ENCODE measurements around the gene TMEM207. TPM values are rescaled to one million over a fixed set of nuclear protein-coding genes. Genes with fewer than 3 reads are reported as not detected.

Gene TMEM207
- total and polyA plus RNA-seq, 2 of the 8 experiments (the other 6 are each of a cell fraction or from before 2014, with no cell fraction given) = not detected

DNA sequence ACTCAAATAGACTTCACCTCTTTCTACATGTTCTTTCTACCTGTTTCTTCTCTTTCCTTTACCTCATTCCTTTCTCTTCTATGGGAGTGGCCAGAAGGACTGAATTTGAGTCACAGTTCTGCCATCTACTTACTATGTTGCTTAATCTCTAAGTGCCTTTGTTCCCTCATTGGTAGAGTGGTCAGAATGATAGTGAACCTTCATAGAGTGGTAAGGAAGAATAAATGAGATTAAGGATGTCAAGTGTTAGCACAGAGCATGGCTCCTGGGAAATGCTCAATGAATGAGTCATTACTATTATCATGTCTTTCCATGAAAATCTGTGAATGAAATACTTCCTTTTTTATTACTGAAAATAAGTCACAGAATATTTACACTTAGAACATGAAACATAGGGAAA lies 17.5 kb downstream of the TMEM207 start (continued):
- TF ChIP-seq, protein P1, sequence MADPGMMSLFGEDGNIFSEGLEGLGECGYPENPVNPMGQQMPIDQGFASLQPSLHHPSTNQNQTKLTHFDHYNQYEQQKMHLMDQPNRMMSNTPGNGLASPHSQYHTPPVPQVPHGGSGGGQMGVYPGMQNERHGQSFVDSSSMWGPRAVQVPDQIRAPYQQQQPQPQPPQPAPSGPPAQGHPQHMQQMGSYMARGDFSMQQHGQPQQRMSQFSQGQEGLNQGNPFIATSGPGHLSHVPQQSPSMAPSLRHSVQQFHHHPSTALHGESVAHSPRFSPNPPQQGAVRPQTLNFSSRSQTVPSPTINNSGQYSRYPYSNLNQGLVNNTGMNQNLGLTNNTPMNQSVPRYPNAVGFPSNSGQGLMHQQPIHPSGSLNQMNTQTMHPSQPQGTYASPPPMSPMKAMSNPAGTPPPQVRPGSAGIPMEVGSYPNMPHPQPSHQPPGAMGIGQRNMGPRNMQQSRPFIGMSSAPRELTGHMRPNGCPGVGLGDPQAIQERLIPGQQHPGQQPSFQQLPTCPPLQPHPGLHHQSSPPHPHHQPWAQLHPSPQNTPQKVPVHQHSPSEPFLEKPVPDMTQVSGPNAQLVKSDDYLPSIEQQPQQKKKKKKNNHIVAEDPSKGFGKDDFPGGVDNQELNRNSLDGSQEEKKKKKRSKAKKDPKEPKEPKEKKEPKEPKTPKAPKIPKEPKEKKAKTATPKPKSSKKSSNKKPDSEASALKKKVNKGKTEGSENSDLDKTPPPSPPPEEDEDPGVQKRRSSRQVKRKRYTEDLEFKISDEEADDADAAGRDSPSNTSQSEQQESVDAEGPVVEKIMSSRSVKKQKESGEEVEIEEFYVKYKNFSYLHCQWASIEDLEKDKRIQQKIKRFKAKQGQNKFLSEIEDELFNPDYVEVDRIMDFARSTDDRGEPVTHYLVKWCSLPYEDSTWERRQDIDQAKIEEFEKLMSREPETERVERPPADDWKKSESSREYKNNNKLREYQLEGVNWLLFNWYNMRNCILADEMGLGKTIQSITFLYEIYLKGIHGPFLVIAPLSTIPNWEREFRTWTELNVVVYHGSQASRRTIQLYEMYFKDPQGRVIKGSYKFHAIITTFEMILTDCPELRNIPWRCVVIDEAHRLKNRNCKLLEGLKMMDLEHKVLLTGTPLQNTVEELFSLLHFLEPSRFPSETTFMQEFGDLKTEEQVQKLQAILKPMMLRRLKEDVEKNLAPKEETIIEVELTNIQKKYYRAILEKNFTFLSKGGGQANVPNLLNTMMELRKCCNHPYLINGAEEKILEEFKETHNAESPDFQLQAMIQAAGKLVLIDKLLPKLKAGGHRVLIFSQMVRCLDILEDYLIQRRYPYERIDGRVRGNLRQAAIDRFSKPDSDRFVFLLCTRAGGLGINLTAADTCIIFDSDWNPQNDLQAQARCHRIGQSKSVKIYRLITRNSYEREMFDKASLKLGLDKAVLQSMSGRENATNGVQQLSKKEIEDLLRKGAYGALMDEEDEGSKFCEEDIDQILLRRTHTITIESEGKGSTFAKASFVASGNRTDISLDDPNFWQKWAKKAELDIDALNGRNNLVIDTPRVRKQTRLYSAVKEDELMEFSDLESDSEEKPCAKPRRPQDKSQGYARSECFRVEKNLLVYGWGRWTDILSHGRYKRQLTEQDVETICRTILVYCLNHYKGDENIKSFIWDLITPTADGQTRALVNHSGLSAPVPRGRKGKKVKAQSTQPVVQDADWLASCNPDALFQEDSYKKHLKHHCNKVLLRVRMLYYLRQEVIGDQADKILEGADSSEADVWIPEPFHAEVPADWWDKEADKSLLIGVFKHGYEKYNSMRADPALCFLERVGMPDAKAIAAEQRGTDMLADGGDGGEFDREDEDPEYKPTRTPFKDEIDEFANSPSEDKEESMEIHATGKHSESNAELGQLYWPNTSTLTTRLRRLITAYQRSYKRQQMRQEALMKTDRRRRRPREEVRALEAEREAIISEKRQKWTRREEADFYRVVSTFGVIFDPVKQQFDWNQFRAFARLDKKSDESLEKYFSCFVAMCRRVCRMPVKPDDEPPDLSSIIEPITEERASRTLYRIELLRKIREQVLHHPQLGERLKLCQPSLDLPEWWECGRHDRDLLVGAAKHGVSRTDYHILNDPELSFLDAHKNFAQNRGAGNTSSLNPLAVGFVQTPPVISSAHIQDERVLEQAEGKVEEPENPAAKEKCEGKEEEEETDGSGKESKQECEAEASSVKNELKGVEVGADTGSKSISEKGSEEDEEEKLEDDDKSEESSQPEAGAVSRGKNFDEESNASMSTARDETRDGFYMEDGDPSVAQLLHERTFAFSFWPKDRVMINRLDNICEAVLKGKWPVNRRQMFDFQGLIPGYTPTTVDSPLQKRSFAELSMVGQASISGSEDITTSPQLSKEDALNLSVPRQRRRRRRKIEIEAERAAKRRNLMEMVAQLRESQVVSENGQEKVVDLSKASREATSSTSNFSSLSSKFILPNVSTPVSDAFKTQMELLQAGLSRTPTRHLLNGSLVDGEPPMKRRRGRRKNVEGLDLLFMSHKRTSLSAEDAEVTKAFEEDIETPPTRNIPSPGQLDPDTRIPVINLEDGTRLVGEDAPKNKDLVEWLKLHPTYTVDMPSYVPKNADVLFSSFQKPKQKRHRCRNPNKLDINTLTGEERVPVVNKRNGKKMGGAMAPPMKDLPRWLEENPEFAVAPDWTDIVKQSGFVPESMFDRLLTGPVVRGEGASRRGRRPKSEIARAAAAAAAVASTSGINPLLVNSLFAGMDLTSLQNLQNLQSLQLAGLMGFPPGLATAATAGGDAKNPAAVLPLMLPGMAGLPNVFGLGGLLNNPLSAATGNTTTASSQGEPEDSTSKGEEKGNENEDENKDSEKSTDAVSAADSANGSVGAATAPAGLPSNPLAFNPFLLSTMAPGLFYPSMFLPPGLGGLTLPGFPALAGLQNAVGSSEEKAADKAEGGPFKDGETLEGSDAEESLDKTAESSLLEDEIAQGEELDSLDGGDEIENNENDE (IDR thresholded peaks at IDR 0.05; ENCODE audit: insufficient replicate concordance, low read length) = no peak

Measured in H1 (cell line).